GM19463 (cell line): ENCODE data around the gene ASF1B.
A peak's percentile ranks its signal among the peaks of the same experiment; 100 is the strongest.

ENCODE experiments used
- ATAC-seq: cut with Tn5 transposase; IDR thresholded peaks from one replicate; pipeline ENCODE4 v1.9.1; 2021; ENCODE audit warnings: mild to moderate bottlenecking, moderate library complexity; ENCODE audit not compliant: unreplicated experiment

ASF1B gene

GRCh38 chr19:14088634-14089411, 47.6 kb downstream of the ASF1B start:
- ATAC-seq = no peak

DNA sequence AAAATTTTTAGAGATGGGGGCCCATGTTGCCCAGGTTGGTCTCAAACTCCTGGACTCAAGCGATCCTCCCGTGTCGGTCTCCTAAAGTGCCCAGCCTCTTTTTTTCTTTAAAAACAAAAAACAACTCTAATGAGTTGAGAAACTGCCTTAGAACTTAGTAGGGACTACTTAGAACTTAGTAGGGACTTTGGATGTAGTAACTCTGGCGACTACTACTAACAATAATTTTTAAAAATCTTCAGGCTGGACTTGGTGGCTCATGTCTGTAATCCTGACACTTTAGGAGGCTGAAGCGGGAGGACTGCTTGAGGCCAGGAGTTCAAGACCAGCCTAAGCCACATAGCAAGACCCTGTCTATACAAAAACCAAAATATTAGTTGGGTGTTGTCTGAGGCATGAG, 50.3 kb downstream of the ASF1B start:
- no peak for ATAC-seq

DNA sequence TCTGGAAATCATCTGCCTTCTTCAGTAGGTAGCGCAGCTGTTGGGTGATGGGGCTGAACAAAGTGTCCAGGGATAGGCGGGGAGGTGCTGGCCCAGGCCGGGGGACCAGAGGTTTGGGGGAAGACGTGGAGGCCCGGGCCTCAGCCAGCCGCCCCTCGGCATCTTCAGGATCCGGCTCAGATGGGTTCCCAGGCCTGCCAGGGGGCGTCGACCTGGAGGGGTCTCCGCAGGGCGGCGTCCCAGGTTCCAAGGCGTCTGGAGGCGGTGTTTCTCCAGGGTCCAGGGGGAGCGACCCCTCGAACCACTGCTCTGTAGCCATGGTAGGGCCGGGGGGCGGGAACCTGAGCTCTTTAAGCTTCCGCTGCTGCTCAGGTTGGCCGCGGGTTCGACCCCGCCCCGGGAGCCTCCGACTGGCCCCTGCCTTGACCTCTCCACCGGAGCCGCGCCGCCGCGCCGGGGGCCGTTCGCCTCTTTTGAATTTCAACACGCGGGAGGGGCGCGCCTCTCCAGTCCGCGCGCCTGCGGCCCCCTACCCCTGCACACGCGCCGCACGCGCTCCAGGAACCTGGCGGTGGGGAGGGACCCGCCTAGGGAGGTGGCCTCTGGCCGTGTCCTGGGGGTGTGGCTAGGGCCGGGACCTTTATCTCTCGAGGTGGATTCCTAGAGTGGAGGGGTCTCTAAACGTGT, 50.9 kb downstream of the ASF1B start, which contains the start of gene C19orf67:
TSS of gene C19orf67 (minus strand) at position 475 of the 687 bp plus-strand sequence. CDS start at position 319, 156 bp downstream.
- no peak for ATAC-seq

GRCh38 chr19:14082675-14082960, 53.8 kb downstream of the ASF1B start:
- ATAC-seq = no peak

GRCh38 chr19:14081797-14082674, 54.4 kb downstream of the ASF1B start:
- peak; percentile 9 for ATAC-seq

DNA sequence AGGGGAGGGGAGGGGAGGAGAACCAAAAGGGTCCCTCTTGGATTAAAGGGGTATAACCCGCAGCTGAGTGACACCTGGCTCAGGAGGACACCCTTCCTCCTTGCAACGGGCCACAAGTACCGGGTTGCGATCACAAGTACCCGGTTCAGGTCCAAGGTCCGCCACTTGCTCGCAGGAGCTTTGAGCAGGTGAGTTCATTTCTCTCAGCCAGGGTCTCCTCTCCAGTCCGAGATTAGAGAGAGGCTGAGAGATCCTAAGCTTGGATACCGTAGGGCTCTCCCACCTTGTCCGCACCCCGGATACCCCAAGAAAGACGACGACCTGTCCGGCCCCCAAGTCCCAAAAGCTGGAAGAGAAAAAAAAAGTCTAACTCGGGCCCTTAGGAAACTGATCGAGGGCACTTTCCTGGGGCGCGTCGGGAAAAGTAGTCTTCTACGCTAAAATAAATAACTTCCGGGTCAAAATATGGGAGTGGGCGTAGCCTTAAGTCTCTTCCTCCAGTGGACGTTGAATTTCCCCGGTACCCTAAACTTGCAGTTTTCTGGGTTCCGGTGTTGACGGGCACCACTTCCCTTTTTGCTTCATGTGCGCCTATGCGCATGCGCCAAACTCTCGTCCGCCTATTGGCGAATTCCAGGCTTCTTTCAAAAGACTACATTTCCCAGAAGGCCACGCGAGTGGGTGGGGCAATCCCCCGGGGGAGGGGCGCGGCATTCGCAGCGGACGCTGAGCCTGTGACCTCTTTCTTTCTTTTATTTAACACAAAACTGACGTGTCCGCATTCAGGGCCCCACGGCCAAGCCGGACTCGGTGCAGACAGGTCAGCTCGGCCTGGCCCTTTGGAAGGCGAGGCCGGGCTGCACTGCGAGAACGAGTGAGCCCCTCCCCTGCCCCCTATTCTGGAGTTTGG, 55.2 kb downstream of the ASF1B start:
- peak; percentile 77 for ATAC-seq

GRCh38 chr19:14078411-14078810, 58.0 kb downstream of the ASF1B start:
- ATAC-seq = no peak

DNA sequence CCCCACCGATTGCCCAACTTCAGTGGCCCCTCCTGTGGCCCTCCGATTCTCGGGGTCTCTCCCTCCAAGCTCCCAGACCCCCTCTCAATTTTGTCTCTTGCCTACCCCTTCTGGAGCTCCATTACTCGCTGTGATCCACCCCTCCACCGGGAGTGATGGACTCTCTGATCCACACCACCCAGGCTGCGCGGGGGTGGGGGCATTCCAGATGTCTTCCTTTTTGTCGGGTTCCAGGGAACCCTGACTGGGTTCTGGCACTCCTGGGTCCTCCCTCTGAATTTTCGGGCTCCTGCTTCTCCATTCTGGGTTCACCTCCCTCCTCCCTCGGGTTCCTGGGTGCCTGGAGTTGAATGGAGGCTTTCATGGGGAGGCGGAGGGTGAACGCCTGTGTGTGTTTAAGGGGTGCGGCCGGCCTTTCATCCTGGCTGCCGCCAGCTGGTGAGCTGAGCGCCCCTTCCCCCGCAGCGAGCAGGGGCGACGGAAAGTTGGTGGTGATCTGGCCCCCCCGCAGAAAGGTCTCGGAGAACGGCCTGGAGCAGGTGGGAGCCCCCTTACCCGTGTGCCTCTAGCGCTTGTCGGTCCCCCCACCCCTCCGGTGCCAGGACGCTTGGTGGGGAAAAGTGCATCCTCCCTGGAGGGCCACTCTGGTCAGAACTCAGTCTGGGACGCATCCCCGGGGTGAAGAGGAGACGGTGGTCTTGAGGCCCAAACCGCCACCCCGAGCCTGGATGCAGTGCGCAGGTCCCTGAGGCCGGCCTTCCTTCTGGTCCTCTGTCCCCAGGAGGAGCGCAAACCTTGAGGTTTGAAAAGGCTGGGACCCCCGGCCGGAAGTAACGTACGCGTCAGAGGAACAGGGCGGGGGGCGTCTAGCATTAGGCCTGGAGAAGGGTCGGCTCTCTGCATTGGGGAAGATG, 62.2 kb downstream of the ASF1B start:
- ATAC-seq = no peak

GRCh38 chr19:14073261-14073924, 63.0 kb downstream of the ASF1B start:
- ATAC-seq = peak; percentile 54

DNA sequence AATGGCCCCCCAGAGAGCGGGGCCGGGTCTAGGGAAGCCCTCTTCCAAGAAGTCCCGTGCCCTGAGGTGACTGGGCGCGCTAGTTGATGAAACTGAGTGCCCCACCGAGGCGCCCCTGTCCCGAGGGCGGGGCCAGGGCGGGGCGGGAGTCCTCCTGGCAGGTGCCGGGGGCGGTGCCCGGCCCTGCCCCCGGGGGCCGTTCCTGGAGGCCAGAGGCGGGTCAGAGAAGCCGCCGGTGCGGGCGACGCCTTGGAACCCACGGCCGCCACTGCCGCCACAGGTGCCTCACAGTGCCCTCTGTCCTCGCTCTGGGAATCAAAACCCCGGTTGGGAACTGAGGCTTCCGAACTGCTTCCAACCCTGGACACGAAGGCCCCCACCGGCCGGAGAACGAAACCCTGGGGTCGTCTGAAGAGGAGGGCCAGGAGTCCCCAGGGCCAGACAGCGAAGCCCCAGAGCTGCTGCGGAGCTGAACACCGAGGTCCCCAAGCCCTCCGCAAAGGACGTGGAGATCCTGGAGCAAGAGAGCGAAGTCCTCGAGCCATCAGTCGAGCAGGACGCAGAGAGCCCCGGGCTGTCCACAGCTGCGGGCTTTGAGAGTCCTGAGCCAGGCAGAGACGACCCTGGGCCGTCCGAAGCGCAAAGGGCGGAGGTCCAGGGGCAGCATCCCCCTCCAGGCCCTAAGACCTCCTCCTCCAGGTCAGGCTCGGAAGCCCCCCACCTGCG, 63.7 kb downstream of the ASF1B start, which contains the start of gene MISP3:
TSS of gene MISP3 (plus strand) at position 252 of the 726 bp plus-strand sequence. CDS start 524 bp downstream, outside the sequence.
- peak; percentile 23 for ATAC-seq

GRCh38 chr19:14070268-14071050, 65.9 kb downstream of the ASF1B start:
- ATAC-seq = no peak
